ENCODE results near the gene GSTCD. TPM values are rescaled to one million over a fixed set of nuclear protein-coding genes. Genes with fewer than 3 reads are reported as not detected.

GSTCD gene
- total and polyA plus RNA-seq, 2 of the 4 experiments (the other 2 are of a cell fraction): 5.2 to 20.3 TPM

DNA sequence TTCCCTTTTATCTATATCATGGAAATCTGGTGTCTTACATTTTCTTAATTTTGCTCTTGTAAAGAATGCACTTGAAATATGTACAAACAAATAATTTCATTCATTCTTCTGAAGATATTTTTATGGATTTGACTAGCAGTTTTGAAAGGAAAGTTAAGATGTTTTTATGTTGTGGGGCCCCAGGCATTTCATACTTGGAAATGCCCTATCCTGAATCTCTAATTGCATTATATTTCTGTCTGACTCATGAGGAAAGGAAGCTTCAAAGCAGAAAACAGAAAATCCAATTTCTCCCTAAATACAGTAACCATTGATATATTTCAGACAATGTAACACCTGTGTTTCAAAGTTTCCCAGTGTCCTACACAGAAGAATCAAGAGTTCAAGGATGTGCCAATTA lies 113.5 kb downstream of the GSTCD start:
- H3K36me3 ChIP-seq (ENCODE audit: control insufficient read depth, insufficient read depth, low read length): no peaks in the 10 kb centered on the region
- H3K4me1 ChIP-seq (ENCODE audit: control insufficient read depth, insufficient read depth, low read length): no peaks in the 10 kb centered on the region
- no peak overlapping the region for H4K8ac ChIP-seq (ENCODE audit: low read depth in 2 of 2, low read length in 2 of 2)
- no peak overlapping the region for H3K4me3 ChIP-seq (ENCODE audit: insufficient read depth, low read depth, low read length)
- dilution Hi-C loops (cut with HindIII; ENCODE audit: low sequenced_read_pairs, unreplicated experiment): no loop called here
- intact Hi-C loops (cut with micrococcal nuclease): no loop called here
- TF ChIP-seq MAFK (IDR thresholded peaks at IDR 0.05; ENCODE audit: low read depth, low read length) (no peak), FOS (IDR thresholded peaks at IDR 0.05; ENCODE audit: low read depth, low read length) (no peak), USF2 (IDR thresholded peaks at IDR 0.05; ENCODE audit: low read depth, low read length) (no peak), SMC3 (IDR thresholded peaks at IDR 0.05; ENCODE audit: low read depth, low read length) (no peak), RFX5 (IDR thresholded peaks at IDR 0.05; ENCODE audit: low read depth, low read length) (no peak), POLR2A (IDR thresholded peaks at IDR 0.05; ENCODE audit: low read depth, low read length) (no peak), RAD21 (IDR thresholded peaks at IDR 0.05; ENCODE audit: low read length) (no peak), NFE2L2 (IDR thresholded peaks at IDR 0.05; ENCODE audit: low read depth, low read length) (no peak), RCOR1 (IDR thresholded peaks at IDR 0.05; ENCODE audit: insufficient replicate concordance, low read length) (no peak), CTCF (conservative IDR thresholded peaks at IDR 0.05; ENCODE audit: low read depth, low read length) (no peak), CEBPB (IDR thresholded peaks at IDR 0.05; ENCODE audit: low read depth, low read length) (no peak), MXI1 (IDR thresholded peaks at IDR 0.05; ENCODE audit: borderline replicate concordance, low read depth, low read length) (no peak), MAZ (IDR thresholded peaks at IDR 0.05; ENCODE audit: borderline replicate concordance, low read depth, low read length) (no peak), CHD1 (IDR thresholded peaks at IDR 0.05; ENCODE audit: low read depth, low read length) (no peak), BHLHE40 (IDR thresholded peaks at IDR 0.05; ENCODE audit: low read depth, low read length) (no peak)
- TF ChIP-seq, protein P1, sequence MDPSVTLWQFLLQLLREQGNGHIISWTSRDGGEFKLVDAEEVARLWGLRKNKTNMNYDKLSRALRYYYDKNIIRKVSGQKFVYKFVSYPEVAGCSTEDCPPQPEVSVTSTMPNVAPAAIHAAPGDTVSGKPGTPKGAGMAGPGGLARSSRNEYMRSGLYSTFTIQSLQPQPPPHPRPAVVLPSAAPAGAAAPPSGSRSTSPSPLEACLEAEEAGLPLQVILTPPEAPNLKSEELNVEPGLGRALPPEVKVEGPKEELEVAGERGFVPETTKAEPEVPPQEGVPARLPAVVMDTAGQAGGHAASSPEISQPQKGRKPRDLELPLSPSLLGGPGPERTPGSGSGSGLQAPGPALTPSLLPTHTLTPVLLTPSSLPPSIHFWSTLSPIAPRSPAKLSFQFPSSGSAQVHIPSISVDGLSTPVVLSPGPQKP (IDR thresholded peaks at IDR 0.05; ENCODE audit: borderline replicate concordance, low read depth, low read length): no peak
- H2BK5ac ChIP-seq (ENCODE audit: low read depth, low read length, poor library complexity, severe bottlenecking): no peak overlapping the region
- H3K27me3 ChIP-seq (ENCODE audit: control insufficient read depth, insufficient read depth, low read length): no peaks in the 10 kb centered on the region
- H3K14ac ChIP-seq (replicated peaks; ENCODE audit: low read depth, low read length): no peak overlapping the region
- H3K27ac ChIP-seq (ENCODE audit: insufficient read depth, low read length): no peak overlapping the region
- no peaks in the 10 kb centered on the region for H3K9me1 ChIP-seq (ENCODE audit: insufficient read depth, low read length)
- POLR2A ChIA-PET (ENCODE audit: unreplicated experiment): no interaction called here
- no peak overlapping the region for H4K5ac ChIP-seq (ENCODE audit: low read depth, low read length)
- H2AFZ ChIP-seq (replicated peaks; ENCODE audit: low read length, poor library complexity): no peak overlapping the region
- no peak overlapping the region for H2AK5ac ChIP-seq (ENCODE audit: low read depth, low read length)
- no peaks in the 10 kb centered on the region for H3K79me1 ChIP-seq (ENCODE audit: low read depth in 1 of 2, low read length in 2 of 2)
- H4K91ac ChIP-seq (ENCODE audit: insufficient read depth, low read depth, low read length): no peak overlapping the region
- H3K9me3 ChIP-seq (ENCODE audit: control insufficient read depth, insufficient read depth, low read length): no peaks in the 10 kb centered on the region
- no peak overlapping the region for H2AK9ac ChIP-seq (replicated peaks; ENCODE audit: low read depth, low read length, poor library complexity)
- no peak overlapping the region for H3K9ac ChIP-seq (ENCODE audit: low read depth, low read length)
- no peak overlapping the region for H3K56ac ChIP-seq (ENCODE audit: extremely low read depth, insufficient read depth, low read length)
- no peaks in the 10 kb centered on the region for H4K20me1 ChIP-seq (ENCODE audit: insufficient read depth, low read length)
- H2BK15ac ChIP-seq (ENCODE audit: low read depth, low read length): no peak overlapping the region
- no peak overlapping the region for H3K23ac ChIP-seq (ENCODE audit: low read depth, low read length)
- no peak overlapping the region for H2BK20ac ChIP-seq (ENCODE audit: low read depth, low read length)
- no peak overlapping the region for H3K4ac ChIP-seq (ENCODE audit: low read depth, low read length)
- CTCF ChIA-PET: no interaction called here
- no peak for DNase-seq
- no peak for ATAC-seq (ENCODE audit: low read depth)
- no peak overlapping the region for H2BK120ac ChIP-seq (ENCODE audit: low read depth, low read length)
- no TSS peak for BruUV-seq (replicated peaks)
- H3K18ac ChIP-seq (ENCODE audit: low read depth, low read length): no peak overlapping the region
- in situ Hi-C loops (cut with MboI; ENCODE audit: low sequenced_read_pairs): no loop called here
- no peak overlapping the region for H3K4me2 ChIP-seq (ENCODE audit: low read depth, low read length)

Measured in IMR-90 (cell line).